NCI-H2227 (cell line): ENCODE data around the gene SLC46A1.
"Not testable (repeated sequence)": the region's sequence is repeated elsewhere in the genome, so short reads cannot be mapped to it uniquely, and the experiment has no call there.

ENCODE experiments used
- DNase-seq: peaks from one replicate; lab custom pipeline; 2025; ENCODE audit not compliant: unreplicated experiment; lab: John Stamatoyannopoulos, UW

Gene SLC46A1

DNA sequence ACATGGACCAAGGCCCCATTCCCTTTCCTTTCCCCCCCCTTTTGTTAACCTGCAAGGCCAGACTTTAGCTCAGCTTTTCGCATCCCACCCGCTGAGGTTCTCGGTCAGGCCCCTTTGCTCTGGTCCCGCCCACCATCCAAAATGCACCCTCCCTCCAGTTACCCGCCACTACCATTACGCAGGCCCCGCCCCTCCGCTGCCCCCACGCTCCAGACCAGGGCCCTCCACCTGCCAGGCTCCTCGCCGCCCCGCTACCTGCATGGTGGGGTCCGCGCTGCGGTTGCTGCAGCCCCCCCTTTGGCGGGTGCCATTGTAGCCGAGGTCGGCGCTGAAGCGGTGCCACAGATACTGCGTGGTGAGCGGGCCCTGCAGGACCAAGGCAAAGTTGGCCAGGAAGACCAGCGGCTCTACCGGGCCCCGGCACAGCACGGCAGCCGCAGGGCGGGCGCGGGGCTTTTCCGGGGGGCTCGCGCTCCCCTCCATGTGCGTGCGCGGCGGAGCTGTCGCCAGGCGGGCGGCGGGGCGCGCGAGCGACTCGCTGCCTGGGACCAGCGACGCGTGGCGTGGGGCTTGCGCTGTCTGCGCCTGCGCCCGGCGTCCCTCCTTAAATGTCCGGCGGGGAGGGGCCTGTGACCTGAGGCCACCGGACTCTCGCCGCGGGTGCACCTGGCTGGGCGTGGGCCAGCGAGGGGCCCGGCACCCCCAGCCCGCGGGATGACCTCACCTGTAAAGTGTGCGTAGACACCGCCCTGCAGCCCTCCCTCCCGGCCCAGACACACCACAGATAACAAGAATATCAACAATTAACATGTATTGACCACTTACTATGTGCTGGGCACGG lies at the start of gene SLC46A1:
SLC46A1 (minus strand) TSS at position 581 of the 841 bp plus-strand sequence; CDS start at position 483, 98 bp downstream.
- peak; percentile 69 for DNase-seq

DNA sequence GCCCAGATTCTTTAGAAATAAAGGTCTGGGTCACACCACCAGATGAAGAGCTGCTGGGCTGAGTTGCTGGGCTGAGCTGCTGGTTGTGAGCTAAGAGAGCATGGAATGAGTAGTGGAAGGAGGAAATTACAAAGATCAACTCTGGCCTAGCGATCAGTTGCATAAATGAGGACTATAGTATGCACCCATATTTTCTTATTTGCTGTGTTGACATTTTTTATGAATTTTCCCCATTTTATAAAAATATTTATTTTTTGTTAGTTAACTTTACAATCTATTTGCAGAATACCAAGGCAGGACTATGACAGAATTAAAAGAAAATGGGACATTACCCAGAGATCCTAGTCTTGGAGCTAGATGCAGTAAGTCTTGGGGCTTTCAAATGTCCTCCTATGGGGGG lies 43.8 kb upstream of the SLC46A1 start:
- DNase-seq: no peak

DNA sequence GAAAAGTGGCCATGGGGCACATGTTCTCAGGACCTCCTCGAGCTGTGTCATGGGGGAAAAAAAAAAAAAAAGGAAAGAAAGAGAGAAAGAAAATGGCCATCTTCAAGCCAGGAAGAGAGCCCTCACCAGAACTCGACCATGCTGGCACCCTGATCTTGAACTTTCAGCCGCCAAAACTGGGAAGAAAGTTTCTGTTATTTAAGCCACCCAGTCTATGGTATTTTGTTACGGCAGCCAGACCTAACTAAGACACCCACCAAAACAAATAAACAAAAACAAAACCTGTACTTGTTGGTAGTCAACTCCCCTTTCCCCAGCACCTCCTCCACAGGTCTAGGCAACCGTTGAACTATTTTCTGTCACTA lies 41.4 kb upstream of the SLC46A1 start:
- DNase-seq: no peak

DNA sequence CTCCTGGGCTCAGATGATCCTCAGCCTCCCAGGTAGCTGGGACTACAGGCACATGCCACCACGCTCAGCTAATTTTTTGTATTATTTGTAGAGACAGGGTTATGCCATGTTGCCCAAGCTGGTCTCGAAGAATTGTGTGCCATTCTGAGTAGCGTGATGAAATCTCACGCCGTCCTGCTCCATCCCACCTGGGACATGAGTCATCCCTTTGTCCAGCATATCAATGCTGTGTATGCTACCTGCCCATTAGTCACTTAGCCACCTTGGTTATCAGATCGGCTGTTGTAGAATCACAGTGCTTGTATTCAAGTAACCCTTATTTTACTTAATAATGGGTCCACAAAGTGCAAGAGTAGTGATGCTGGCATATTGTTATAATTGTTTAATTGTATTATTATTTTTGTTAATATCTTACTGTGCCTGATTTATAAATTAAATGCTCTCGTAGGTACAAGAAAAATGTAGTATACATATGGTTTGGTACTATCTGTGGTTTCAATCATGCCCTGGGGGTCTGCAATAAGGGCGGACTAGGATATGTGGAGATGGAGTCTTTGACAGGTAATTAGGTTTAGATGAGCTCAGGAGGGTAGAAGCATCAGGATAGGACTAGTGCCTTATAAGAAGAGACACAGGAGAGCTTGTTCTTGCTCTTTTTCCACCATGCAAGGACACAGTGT lies 40.8 kb upstream of the SLC46A1 start:
- DNase-seq: no peak

DNA sequence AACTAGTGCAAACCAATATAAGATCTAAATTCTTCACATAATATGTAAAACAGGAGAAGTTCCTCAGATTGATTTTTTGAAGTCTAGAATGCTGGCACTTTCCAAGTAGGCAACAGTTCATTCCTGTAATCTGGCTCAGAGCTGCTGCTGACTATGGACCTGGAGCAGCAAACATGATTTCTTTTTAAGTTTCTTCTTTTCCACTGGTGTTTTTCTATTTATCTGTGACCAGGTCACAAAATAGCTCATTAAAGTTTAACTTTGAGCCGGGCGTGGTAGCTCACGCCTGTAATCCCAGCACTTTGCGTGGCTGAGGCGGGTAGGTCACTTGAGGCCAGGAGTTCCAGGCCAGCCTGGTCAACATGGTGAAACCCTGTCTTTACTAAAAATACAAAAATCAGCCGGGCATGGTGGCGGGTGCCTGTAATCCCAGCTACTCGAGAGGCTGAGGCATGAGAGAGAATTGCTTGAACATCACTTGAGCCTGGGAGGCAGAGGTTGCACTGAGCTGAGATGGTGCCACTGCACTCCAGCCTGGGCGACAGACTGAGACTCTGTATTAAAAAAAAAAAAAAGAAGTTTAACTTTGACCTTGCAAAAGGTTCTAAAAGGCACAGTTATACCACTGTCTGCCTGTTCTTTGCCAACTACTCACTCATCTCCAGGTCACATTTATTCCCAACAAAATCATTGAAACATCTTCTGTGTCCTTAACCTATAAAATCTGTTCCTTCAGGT lies 38.1 kb upstream of the SLC46A1 start:
- DNase-seq: no peak

DNA sequence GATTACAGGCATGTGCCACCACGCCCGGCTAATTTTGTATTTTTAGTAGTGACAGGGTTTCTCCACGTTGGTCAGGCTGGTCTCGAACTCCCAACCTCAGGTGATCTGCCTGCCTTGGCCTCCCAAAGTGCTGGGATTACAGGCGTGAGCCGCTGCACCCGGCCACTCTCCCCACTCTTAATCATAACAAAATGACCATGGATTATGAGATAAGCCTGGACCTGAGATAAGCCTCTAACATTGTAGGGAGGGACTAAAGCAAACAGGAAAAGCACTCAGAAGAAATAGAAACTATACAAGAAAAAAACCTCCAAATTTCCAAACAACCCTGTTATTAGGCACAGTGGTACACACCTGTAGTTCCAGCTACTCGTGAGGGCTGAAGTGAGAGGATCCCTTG lies 28.3 kb upstream of the SLC46A1 start:
- DNase-seq: not testable (repeated sequence)

DNA sequence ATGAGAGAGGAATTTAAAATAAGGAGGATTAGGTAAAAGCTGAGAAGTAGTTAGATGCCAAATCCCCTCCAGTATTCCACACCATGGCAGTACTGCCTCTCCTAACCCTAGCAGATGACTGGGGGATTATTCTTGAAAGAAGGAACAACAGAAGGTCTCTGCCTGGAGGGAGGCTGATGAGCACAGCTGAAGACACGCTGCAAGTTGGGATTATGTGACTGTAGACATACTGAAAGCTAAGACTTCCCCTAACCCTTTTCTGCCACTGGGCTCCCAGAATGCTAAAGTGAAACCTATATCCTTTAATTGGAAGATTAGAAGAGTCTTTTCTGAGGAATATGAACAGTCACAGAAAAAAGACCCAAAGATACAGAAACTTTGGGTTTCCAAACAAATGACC lies 27.7 kb upstream of the SLC46A1 start:
- DNase-seq: no peak

DNA sequence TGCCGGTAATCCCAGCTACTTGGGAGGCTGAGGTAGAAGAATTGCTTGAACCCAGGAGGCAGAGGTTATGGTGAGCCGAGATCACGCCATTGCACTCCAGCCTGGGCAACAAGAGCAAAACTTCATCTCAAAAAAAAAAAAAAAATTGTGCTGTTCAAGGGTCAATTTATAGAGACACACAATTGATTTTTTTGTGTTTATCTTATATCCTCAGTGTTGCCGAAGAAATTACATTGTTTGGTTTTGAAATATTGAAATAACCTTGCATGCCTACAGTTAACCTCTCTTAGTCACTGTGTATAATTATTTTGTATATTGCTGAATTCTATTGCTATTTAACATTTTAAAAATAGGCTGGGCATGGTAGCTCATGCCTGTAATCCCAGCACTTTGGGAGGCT lies 22.0 kb upstream of the SLC46A1 start:
- DNase-seq: not testable (repeated sequence)

DNA sequence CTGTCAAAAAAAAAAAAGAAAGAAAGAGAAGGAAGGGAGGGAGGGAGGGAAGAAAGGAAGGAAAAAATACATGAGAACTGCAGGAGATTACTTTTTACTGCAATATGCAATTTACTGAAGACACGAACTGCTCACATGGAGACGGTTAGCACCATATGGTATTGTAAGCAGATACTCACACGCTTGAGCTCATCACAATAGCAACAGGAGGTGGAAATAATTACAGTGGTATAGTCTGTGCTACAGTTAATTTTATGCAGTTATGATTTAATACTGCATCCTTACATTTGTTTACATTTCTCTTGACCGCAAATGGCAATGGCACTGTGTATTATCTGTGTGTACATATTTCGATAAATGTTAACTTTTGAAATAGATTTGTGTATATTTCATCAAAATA lies 21.4 kb upstream of the SLC46A1 start:
- DNase-seq: peak; percentile 39

DNA sequence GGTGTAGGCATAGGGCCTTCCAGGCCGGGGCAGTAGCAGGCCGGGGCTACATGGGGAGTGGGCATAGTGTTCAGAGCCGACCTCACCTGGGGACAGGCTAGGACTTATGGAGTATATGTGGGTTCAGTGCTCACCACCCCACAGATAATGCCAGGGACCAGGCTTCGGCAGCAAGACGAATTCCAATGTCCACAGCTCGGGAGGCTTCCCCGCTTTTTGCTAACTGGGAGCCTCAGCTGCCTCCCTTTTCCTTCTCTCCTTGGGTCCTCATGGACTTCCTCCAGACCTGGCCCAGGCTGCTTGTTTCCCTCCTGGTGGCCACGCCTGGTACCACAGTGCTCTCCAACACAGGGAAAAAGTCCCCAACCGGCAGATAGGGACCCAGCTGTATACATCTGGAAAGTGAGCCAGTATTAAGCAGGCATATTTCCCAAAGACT lies 20.1 kb upstream of the SLC46A1 start:
- no peak for DNase-seq

DNA sequence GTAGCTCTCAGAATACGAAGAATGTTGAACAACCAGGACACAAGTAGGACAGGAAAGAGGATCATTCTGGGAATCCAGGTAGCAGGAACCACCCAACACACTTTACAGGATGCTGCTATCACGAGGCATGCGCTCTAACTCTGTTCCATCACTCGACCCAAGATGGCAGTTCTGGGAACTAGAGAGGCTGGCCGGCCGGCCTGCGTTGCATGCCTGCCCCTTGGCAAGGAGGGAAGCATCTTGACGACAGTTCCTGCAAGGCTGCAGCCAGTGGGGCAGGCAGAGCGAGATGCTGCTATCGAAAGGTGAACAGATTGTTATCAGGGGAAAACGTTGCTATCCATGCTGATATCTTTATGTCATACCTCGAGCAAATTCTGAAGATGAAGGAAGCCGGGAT lies 19.2 kb upstream of the SLC46A1 start:
- no peak for DNase-seq

DNA sequence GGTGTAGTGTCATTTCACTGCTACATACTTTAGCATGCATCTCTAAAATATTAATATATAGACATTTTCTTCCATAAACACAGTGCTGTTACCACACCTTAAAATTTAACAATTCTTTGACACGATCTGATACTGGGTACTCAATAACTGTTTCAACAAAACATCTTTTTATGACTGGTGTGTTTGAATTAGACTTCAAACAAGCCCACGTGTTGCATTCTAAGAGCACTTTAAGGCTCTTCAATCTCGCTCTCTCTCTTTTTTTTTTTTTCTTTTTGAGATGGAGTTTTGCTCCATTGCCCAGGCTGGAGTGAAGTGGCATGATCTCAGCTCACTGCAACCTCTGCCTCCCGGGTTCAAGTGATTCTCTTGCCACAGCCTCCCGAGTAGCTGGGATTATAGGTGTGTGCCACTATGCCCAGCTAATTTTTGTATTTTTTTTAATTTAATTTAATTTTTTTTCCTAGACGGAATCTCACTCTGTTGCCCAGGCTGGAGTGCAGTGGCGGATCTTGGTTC lies 15.8 kb upstream of the SLC46A1 start:
- no peak for DNase-seq

DNA sequence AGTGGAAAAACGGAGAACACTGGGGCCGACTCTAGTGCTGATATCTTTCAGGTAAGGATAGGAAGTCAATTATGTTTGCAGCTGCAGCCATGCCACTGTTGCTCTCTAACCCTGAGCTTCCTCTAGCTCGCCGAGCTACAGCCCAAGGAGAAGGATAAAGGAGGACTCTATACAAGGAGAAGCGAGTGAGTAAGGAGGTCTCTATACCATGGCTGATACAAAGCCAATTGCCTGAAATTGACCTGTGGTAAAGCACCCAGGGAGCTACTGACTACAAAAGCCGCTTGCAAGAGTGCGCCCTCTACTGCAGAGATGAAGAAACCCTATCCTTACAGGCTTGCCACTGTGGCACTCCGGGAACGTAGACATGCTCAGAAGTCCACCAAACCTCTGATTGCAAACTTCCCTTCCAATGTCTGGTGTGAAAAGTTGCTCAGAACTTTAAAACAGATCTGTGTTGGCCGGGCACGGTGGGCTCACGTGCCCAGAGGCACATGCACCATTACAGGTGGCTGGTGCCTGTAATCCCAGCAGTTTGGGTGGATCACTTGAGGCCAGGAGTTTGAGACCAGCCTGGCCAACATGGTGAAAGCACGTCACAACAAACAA lies 10.8 kb upstream of the SLC46A1 start:
- DNase-seq: peak; percentile 20

DNA sequence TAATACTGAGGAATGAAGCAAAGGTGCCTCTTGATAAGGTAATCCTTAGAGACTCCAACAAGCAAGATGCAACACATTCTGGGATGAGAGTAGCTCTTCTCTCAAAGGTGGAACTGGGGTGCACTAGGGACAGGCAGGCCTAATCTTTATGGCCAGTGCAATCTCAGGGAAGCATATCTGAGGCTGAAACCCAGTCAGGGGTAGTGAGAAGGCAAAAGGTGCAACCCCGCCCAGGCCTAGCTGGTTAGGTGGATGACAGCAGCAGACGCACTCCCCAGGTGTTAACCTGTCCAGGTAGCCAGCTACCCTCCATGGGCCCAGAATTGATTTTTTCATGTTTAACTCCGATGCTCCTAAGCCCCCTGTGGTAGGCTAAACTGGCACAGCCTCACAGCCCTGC lies 9.9 kb upstream of the SLC46A1 start:
- DNase-seq: no peak

DNA sequence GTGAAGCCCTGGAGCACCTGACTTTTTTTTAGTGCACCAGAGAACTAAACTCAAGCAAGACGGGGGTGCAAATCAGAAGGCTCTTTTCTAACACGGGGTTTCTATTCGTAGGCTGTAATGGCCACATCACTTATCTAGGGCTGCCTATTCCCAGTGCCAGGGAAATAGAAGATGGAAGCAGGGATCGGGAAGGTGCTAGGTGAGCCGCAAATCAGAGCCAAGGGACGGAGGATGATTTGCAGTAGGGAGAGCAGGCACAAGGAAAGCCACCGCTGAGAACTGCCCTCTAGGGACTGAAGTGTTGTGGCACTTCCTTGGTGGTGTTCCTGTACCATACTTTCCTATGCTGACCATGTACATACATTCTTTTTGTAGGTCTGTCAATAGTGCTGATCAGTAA lies 7.8 kb upstream of the SLC46A1 start:
- DNase-seq: no peak

DNA sequence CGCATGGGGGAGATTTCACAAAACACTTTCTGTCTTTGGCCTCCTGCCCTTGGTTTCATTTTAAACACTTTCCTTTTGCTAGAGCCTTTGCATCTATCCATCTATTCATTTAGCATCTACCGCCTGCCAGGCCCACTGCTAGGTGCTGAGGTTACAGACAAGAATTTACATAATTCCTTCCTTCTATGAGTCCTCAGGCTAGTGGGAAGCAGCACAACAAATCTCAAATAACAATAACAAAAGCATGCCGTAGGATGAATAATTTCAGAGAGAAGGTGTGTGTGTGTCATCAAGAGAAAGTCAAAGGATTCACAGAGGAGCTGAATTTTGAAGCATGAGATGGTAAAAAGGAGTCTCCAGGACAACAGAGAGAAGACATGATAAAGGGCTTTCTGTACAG lies 6.1 kb upstream of the SLC46A1 start:
- no peak for DNase-seq

DNA sequence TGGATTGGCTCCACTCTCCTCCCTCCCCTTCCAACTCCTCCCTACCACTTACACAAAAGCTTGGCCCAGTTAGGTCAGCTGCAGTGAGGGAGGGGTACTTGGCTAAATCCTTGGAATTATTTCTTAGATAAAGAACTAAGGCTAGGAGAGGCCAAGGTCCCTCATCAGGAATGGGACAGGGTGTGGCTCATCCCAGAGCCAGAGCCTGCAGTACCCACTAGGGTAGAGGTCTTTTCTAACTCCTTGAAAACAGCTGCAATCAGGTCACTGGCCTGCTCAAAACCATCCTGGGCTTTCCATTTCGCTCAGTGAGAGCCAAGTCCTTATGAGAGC lies 1.9 kb upstream of the SLC46A1 start:
- DNase-seq: no peak

DNA sequence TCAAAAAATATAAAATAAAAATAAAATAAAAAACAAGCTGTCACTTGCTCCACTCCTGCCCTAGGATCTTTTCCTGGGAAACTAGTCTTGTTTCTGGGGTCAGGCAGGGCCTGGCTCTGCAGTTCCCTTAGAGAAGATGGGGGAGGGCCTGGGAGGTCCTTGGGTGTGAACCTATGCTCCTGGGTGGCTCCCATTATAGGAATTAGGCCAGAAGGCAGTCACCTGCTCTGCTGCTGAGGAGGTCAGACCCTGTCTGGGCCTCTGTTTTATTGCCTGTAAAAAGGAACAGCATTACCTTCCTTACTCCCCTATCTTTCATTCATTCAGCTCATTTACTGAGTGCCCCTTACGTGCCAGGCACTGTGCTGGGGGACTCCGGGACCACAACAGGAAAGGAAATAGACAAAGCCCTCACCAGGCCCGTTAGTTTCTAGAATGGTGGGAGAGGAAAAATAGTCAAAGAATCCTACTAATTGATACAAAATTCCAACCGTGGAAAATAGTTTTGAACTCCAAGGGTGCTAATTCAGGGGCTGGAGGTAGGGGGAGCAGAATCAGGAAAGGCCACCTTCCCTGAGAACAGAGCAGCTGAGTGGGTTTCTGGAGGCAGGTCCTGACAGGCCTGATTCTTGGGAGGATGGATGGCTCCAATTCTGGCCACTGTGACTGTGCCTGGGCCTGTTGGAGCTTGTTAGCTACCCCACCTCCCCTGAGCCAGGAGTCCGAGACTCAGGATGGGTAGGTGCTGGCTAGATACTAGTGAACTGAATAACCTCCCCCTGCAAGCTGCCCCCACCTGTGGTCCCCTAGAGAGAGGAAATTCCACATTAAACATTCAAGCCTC lies 1.3 kb upstream of the SLC46A1 start:
- DNase-seq: peak; percentile 35

DNA sequence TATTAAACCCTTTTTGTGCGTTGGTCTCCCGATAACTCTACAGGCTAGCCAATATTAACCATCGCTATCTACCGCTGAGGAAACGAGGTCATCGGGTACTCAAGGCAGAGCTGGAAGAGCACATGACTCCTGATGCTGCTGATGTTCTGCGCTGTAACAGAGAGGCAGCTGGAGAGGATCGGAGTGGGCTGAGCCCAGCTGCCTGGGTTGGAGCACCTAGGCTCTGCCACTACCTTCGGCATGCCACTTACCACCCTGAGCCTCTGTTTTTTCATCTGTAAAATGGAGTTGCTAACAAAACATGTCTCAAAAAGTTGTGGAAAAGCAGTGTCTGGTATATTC lies 432 bp upstream of the SLC46A1 start:
- peak; percentile 32 for DNase-seq

DNA sequence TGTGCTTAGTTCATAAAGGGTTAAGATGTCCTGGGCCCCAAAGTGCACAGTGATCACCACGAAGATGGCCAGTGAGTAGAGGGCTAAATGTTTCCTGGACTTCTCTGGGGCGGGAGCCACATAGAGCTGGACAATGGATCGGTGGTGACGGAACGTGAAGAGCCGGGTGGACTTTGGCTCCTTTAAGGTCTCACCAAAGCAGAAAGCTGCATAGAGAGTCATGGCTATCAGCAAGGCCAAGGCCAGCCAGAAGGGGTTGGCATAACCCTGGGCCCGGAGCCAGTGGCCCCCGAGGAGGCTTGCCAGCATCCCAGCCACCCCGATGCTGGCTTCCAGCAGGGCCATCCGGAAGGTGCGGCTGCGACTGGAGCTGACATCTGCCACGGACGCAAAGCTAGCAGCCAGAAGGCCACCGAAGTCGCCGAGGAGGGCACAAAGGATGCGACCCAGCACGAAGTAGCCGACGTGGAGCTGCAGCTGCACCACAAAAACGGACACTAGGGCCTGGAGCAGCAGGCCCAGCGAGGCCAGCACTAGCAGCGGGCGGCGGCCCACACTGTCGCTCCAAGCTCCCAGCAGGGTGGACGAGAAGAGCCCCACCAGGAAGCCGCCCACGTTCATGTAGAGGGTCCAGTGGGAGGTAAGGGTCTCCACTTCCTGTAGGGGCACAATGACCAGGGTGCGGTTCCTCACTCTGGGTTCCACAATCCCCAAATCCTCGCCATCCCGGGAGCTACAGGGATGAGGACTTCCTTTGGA lies 1.0 kb downstream of the SLC46A1 start:
- DNase-seq: peak; percentile 28
